ENCODE results near the gene PARP9. TPM values are rescaled to one million over a fixed set of nuclear protein-coding genes. Genes with fewer than 3 reads are reported as not detected.

PARP9 gene
- total RNA-seq, 1 experiment from 2014 or later = 14.8 TPM

- H3K27me3 ChIP-seq (ENCODE audit: low read length) = no peaks in the 10 kb centered on the region
- DNase-seq (no peak), ATAC-seq (peak; percentile 5)
- no peaks in the 10 kb centered on the region for H3K79me2 ChIP-seq (ENCODE audit: low read length)
- H3K27ac ChIP-seq (ENCODE audit: low read length) = peak overlapping the region; percentile 72
- no peaks in the 10 kb centered on the region for H4K20me1 ChIP-seq (ENCODE audit: low read length)
- peak overlapping the region; percentile 51 for H3K4me2 ChIP-seq (ENCODE audit: low read length)
- no peaks in the 10 kb centered on the region for H3K9me2 ChIP-seq (replicated peaks; ENCODE audit: low read length)
- no peak overlapping the region for H2AFZ ChIP-seq (ENCODE audit: low read length)
- H3K36me3 ChIP-seq (ENCODE audit: low read depth, low read length) = no peaks in the 10 kb centered on the region
- H3K9me3 ChIP-seq (ENCODE audit: low read length) = no peaks in the 10 kb centered on the region
- ChIA-PET CTCF (no interaction called here), POLR2A (ENCODE audit: unreplicated experiment) (interaction anchor here (1.1 kb wide), 1 partner anchor 19 kb away, joined by 3 read pairs; the partner anchor contains the start of gene KPNA1)
- TF ChIP-seq CTCF (conservative IDR thresholded peaks at IDR 0.05; ENCODE audit: low read depth, low read length) (no peak), EZH2 (IDR thresholded peaks at IDR 0.05; ENCODE audit: low read length, unreplicated experiment) (no peak), EZH2phosphoT487 (IDR thresholded peaks at IDR 0.05; ENCODE audit: borderline replicate concordance, low read length) (no peak)
- intact Hi-C loops (cut with micrococcal nuclease) = no loop called here
- H3K9ac ChIP-seq (ENCODE audit: low read length) = no peak overlapping the region
- BruUV-seq (replicated peaks) = no TSS peak
- no peak overlapping the region for H3K4me3 ChIP-seq (ENCODE audit: low read length)
- peaks cover 5% of the 10 kb centered on the region for H3F3A ChIP-seq (ENCODE audit: low read length, unreplicated experiment)
- H3K4me1 ChIP-seq (ENCODE audit: insufficient read depth, low read length) = peaks cover 29% of the 10 kb centered on the region
Observed at GRCh38 chr3:122533480-122533879, 30.6 kb downstream of the PARP9 start.

GRCh38 chr3:122530164-122530563 lies 33.9 kb downstream of the PARP9 start:
- ChIA-PET CTCF (no interaction called here), POLR2A (ENCODE audit: unreplicated experiment) (interaction anchor here (0.7 kb wide), 1 partner anchor 229 kb away, joined by 9 read pairs; no protein-coding TSS in a partner anchor)
- no peaks in the 10 kb centered on the region for H3K9me2 ChIP-seq (replicated peaks; ENCODE audit: low read length)
- no peaks in the 10 kb centered on the region for H3K9me3 ChIP-seq (ENCODE audit: low read length)
- H2AFZ ChIP-seq (ENCODE audit: low read length) = no peak overlapping the region
- no TSS peak for BruUV-seq (replicated peaks)
- ATAC-seq (no peak), DNase-seq (no peak)
- no peak overlapping the region for H3K27ac ChIP-seq (ENCODE audit: low read length)
- TF ChIP-seq EZH2 (IDR thresholded peaks at IDR 0.05; ENCODE audit: low read length, unreplicated experiment) (no peak), EZH2phosphoT487 (IDR thresholded peaks at IDR 0.05; ENCODE audit: borderline replicate concordance, low read length) (no peak), CTCF (conservative IDR thresholded peaks at IDR 0.05; ENCODE audit: low read depth, low read length) (no peak)
- peaks cover 28% of the 10 kb centered on the region for H3K4me1 ChIP-seq (ENCODE audit: insufficient read depth, low read length)
- H3K4me3 ChIP-seq (ENCODE audit: low read length) = no peak overlapping the region
- H4K20me1 ChIP-seq (ENCODE audit: low read length) = no peaks in the 10 kb centered on the region
- H3F3A ChIP-seq (ENCODE audit: low read length, unreplicated experiment) = peaks cover 5% of the 10 kb centered on the region
- H3K4me2 ChIP-seq (ENCODE audit: low read length) = no peak overlapping the region
- H3K27me3 ChIP-seq (ENCODE audit: low read length) = no peaks in the 10 kb centered on the region
- H3K36me3 ChIP-seq (ENCODE audit: low read depth, low read length) = no peaks in the 10 kb centered on the region
- H3K79me2 ChIP-seq (ENCODE audit: low read length) = no peaks in the 10 kb centered on the region
- no peak overlapping the region for H3K9ac ChIP-seq (ENCODE audit: low read length)
- intact Hi-C loops (cut with micrococcal nuclease) = no loop called here

- no peak for ATAC-seq
- H3K4me2 ChIP-seq (ENCODE audit: low read length) = no peak overlapping the region
- no peak for DNase-seq
- TF ChIP-seq EZH2 (IDR thresholded peaks at IDR 0.05; ENCODE audit: low read length, unreplicated experiment) = no peak
- TF ChIP-seq EZH2phosphoT487 (IDR thresholded peaks at IDR 0.05; ENCODE audit: borderline replicate concordance, low read length) = no peak
- H3K9ac ChIP-seq (ENCODE audit: low read length) = no peak overlapping the region
- no TSS peak for BruUV-seq (replicated peaks)
- CTCF ChIA-PET = no interaction called here
- intact Hi-C loops (cut with micrococcal nuclease) = no loop called here
- no peaks in the 10 kb centered on the region for H4K20me1 ChIP-seq (ENCODE audit: low read length)
- H3F3A ChIP-seq (ENCODE audit: low read length, unreplicated experiment) = no peaks in the 10 kb centered on the region
- H3K9me3 ChIP-seq (ENCODE audit: low read length) = no peaks in the 10 kb centered on the region
- H3K9me2 ChIP-seq (replicated peaks; ENCODE audit: low read length) = no peaks in the 10 kb centered on the region
- no peaks in the 10 kb centered on the region for H3K36me3 ChIP-seq (ENCODE audit: low read depth, low read length)
- no peak overlapping the region for H3K4me3 ChIP-seq (ENCODE audit: low read length)
- POLR2A ChIA-PET (ENCODE audit: unreplicated experiment) = no interaction called here
- no peaks in the 10 kb centered on the region for H3K4me1 ChIP-seq (ENCODE audit: insufficient read depth, low read length)
- no peak overlapping the region for H3K27ac ChIP-seq (ENCODE audit: low read length)
- no peaks in the 10 kb centered on the region for H3K79me2 ChIP-seq (ENCODE audit: low read length)
- H3K27me3 ChIP-seq (ENCODE audit: low read length) = no peaks in the 10 kb centered on the region
- H2AFZ ChIP-seq (ENCODE audit: low read length) = no peak overlapping the region
Observed at GRCh38 chr3:122523317-122523716, 40.8 kb downstream of the PARP9 start.

All from PC-3 (cell line).